HEK293T (cell line): ENCODE measurements around the gene IL1F10.

Experiments
- ARNT ChIP-seq: fragments of 450-650 bp; IDR thresholded peaks from 2 replicates; pipeline ENCODE4 v1.6.1; 2017; ENCODE audit warnings: mild to moderate bottlenecking
- CTBP1 ChIP-seq: fragments of 450-650 bp; IDR thresholded peaks from 2 replicates; pipeline ENCODE4 v1.6.1; 2016; ENCODE audit warnings: borderline replicate concordance
- ELF4 ChIP-seq: fragments of 450-650 bp; IDR thresholded peaks from 2 replicates; pipeline ENCODE4 v1.6.1; 2017; ENCODE audit warnings: antibody characterized with exemption
- FOXA1 ChIP-seq: fragments of 450-650 bp; IDR thresholded peaks from 2 replicates; pipeline ENCODE4 v1.6.1; 2016; ENCODE audit warnings: mild to moderate bottlenecking
- FOXK2 ChIP-seq: fragments of 450-650 bp; IDR thresholded peaks from 2 replicates; pipeline ENCODE4 v1.6.1; 2016; ENCODE audit warnings: mild to moderate bottlenecking
- FOXM1 ChIP-seq: fragments of 450-650 bp; IDR thresholded peaks from 2 replicates; pipeline ENCODE4 v1.6.1; 2017; ENCODE audit warnings: mild to moderate bottlenecking, borderline replicate concordance
- L3MBTL2 ChIP-seq: fragments of 450-650 bp; conservative IDR thresholded peaks from 2 replicates; pipeline ENCODE4 v1.6.1; 2016; ENCODE audit warnings: mild to moderate bottlenecking
- PKNOX1 ChIP-seq: fragments of 450-650 bp; IDR thresholded peaks from 2 replicates; pipeline ENCODE4 v1.6.1; 2016
- SP1 ChIP-seq: fragments of 450-650 bp; IDR thresholded peaks from 2 replicates; pipeline ENCODE4 v1.6.1; 2017
- SUZ12 ChIP-seq: fragments of 450-650 bp; IDR thresholded peaks from 2 replicates; pipeline ENCODE4 v1.6.1; 2016; ENCODE audit warnings: mild to moderate bottlenecking

- TF ChIP-seq FOXK2 = no peak
- no peak for TF ChIP-seq ELF4
- no peak for TF ChIP-seq SP1
- no peak for TF ChIP-seq FOXA1
- TF ChIP-seq CTBP1 = no peak
- TF ChIP-seq PKNOX1 = no peak
- TF ChIP-seq ARNT = no peak
- no peak for TF ChIP-seq SUZ12
- TF ChIP-seq FOXM1 = no peak
- no peak for TF ChIP-seq L3MBTL2
These were observed 2.2 kb downstream of the IL1F10 start for GRCh38 chr2:113069676-113070605.
